HFFc6 (cell line): ENCODE data around the gene POLR2F. TPM values are rescaled to one million over a fixed set of nuclear protein-coding genes. Genes with fewer than 3 reads are reported as not detected.
A peak's percentile ranks its signal among the peaks of the same experiment; 100 is the strongest.
"Not testable (repeated sequence)": the region's sequence is repeated elsewhere in the genome, so short reads cannot be mapped to it uniquely, and the experiment has no call there.

Experiments used
- DNase-seq: peaks from one replicate; pipeline ENCODE4 v3.0.0-alpha.2; 2018
- H3K27ac Mint-ChIP-seq: 2 replicates; pipeline ENCODE4 v1.8.0; 2020; ENCODE audit warnings: mild to moderate bottlenecking, mixed read lengths
- H3K27me3 Mint-ChIP-seq: 2 replicates; pipeline ENCODE4 v1.8.0; 2021; ENCODE audit warnings: mild to moderate bottlenecking, moderate library complexity, mixed read lengths; ENCODE audit not compliant: insufficient read depth
- H3K36me3 Mint-ChIP-seq: 2 replicates; pipeline ENCODE4 v1.8.0; 2021; ENCODE audit warnings: low read depth, mixed read lengths
- H3K4me1 Mint-ChIP-seq: 2 replicates; pipeline ENCODE4 v1.8.0; 2020; ENCODE audit warnings: low read depth, mixed read lengths
- H3K4me3 Mint-ChIP-seq: 2 replicates; pipeline ENCODE4 v1.8.0; 2020; ENCODE audit warnings: mild to moderate bottlenecking, moderate library complexity, mixed read lengths
- H3K9me3 Mint-ChIP-seq: 2 replicates; pipeline ENCODE4 v1.8.0; 2020; ENCODE audit warnings: mild to moderate bottlenecking, mixed read lengths
- total RNA-seq, 6 experiments: library from RNA; stranded (reverse); fragmentation: NEBNext Ultra II Directional; extraction: Animal tissue kit (Norgen Biotek cat#: 25700); gene quantifications; 2 replicates in 1 of 6; 3 replicates in 5 of 6; pipeline ENCODE4 v1.2.3, GENCODE V29; 2021
- TF ChIP-seq, protein P1 (sequence below): fragments of 200-600 bp; sonication (generic); IDR thresholded peaks from 2 replicates; pipeline ENCODE4 v1.5.0; 2021; ENCODE audit warnings: antibody characterized with exemption, mild to moderate bottlenecking

POLR2F gene
- total RNA-seq, 6 experiments from 2014 or later = 91.6 to 130 (median 107) TPM

DNA sequence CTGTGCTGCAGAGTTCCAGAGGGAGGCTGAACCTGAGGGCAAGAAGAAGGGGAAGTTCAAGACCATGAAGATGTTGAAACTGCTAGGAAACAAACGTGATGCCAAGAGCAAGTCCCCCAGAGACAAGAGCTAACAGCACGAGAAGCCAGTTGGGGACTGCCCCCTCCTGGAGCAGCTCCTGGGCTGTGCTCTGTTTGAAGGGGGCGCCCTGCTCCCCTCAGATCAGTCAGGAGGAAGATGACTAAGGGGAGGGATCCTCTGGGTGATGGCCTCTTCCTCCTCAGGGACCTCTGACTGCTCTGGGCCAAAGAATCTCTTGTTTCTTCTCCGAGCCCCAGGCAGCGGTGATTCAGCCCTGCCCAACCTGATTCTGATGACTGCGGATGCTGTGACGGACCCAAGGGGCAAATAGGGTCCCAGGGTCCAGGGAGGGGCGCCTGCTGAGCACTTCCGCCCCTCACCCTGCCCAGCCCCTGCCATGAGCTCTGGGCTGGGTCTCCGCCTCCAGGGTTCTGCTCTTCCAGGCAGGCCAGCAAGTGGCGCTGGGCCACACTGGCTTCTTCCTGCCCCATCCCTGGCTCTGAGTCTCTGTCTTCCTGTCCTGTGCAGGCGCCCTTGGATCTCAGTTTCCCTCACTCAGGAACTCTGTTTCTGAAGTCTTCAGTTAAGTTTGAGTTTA lies 12.7 kb upstream of the POLR2F start:
- Mint-ChIP-seq H3K4me3 (no peak overlapping the region), H3K27me3 (no peaks in the 10 kb centered on the region), H3K4me1 (no peaks in the 10 kb centered on the region), H3K27ac (peak overlapping the region; percentile 54; the same call in 1 of the 2 replicates), H3K36me3 (peaks cover 6% of the 10 kb centered on the region; the same call in 1 of the 2 replicates), H3K9me3 (no peaks in the 10 kb centered on the region)
- TF ChIP-seq, protein P1, sequence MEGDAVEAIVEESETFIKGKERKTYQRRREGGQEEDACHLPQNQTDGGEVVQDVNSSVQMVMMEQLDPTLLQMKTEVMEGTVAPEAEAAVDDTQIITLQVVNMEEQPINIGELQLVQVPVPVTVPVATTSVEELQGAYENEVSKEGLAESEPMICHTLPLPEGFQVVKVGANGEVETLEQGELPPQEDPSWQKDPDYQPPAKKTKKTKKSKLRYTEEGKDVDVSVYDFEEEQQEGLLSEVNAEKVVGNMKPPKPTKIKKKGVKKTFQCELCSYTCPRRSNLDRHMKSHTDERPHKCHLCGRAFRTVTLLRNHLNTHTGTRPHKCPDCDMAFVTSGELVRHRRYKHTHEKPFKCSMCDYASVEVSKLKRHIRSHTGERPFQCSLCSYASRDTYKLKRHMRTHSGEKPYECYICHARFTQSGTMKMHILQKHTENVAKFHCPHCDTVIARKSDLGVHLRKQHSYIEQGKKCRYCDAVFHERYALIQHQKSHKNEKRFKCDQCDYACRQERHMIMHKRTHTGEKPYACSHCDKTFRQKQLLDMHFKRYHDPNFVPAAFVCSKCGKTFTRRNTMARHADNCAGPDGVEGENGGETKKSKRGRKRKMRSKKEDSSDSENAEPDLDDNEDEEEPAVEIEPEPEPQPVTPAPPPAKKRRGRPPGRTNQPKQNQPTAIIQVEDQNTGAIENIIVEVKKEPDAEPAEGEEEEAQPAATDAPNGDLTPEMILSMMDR = no peak
- no peak for DNase-seq

DNA sequence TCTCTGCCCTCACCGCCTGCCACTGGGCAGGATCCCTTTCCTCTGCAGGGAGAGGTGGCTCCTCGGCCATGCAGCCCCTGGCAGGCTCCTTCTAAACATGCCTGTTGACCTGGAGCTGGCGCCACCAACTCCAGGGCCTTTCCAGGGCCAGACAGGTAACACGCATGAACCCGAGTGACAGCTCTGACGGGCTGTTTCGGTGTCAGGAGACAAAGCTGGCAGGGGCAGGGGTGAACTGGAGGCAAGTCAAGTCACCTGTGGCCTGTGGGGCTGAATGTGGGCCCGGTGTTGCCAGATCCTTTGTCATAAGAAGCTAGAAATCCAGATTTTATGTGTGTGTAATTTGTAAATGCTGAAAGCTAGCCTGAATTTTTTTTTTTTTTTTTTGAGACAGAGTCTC lies 11.4 kb upstream of the POLR2F start:
- Mint-ChIP-seq H3K27me3 (no peaks in the 10 kb centered on the region), H3K4me3 (no peak overlapping the region), H3K4me1 (no peaks in the 10 kb centered on the region), H3K36me3 (peaks cover 6% of the 10 kb centered on the region; the same call in 1 of the 2 replicates), H3K9me3 (no peaks in the 10 kb centered on the region), H3K27ac (no peak overlapping the region)
- TF ChIP-seq, protein P1 = no peak
- no peak for DNase-seq

DNA sequence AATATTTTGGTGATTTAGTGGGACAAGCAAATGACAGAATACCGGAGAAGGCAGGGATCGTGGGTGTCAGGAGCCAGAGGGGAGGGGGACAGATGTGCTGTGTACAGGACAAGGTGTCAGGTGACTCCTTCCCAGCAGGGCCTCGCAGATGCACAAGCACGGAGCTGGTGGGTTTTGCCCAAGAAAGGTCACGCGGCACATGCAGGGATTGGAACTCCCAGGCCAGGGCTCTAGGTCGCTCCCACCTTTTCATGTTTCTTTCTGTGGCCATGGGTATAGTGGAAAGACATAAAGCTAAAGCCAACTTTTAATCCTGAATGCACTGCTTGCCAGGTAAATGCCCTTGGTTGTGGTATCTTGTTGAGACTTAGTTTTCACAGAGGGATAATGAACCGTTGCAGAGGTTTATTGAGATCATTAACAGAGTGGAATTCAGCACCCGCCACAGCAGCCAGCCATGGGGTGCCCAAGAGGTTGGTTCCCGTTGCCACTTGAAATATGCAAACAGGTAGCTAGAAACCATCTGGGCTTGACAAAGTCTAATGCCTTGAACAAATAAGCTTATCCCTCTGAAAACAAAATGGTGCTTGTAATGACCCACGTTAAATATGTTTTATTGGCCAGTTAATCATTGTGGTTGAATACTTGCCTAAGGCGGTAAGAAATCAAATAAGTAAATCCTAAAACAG lies 10.2 kb upstream of the POLR2F start:
- no peaks in the 10 kb centered on the region for H3K9me3 Mint-ChIP-seq
- no peak for DNase-seq
- H3K4me3 Mint-ChIP-seq = no peak overlapping the region
- TF ChIP-seq, protein P1 = no peak
- H3K4me1 Mint-ChIP-seq = no peaks in the 10 kb centered on the region
- no peak overlapping the region for H3K27ac Mint-ChIP-seq
- H3K36me3 Mint-ChIP-seq = no peaks in the 10 kb centered on the region
- no peaks in the 10 kb centered on the region for H3K27me3 Mint-ChIP-seq

DNA sequence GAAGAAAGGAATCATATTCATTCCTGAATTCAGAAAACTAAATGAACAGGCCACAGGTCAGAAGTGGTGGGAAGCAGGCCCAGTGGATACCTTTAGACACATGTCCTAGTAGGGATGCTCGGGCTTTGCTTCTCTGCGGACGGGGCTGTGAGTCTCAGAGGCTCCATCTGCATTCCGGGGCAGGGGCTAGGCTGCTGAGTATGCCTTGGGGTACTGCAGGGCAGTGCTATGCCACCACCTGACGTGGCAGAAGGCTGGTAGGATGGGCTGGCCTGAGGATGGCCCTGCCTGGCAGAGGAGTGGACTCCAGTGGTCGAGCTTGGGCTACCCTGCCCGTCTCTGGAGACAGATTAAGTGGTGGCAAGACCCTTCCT lies 9.7 kb upstream of the POLR2F start:
- Mint-ChIP-seq H3K4me1 (no peaks in the 10 kb centered on the region), H3K4me3 (no peak overlapping the region), H3K36me3 (no peaks in the 10 kb centered on the region), H3K27ac (no peak overlapping the region), H3K9me3 (no peaks in the 10 kb centered on the region), H3K27me3 (no peaks in the 10 kb centered on the region)
- TF ChIP-seq, protein P1 = no peak
- DNase-seq = no peak

DNA sequence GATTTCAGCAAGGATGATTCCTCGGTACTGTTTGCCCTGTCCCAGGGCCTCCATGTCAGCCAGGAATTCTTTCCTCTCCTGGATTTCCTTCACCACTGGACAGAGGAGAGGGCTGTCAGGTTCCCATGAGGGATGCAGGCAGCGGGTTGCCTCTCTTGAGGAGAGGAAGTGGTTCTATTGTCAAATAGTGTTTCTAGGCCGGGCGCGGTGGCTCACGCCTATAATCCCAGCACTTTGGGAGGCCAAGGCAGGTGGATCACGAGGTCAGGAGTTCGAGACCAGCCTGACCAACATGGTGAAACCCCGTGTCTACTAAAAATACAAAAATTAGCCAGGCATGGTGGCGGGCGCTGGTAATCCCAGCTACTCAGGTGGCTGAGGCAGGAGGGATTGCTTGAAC lies 9.1 kb upstream of the POLR2F start:
- not testable (repeated sequence) for H3K27me3 Mint-ChIP-seq, H3K4me1 Mint-ChIP-seq, H3K27ac Mint-ChIP-seq, H3K9me3 Mint-ChIP-seq, DNase-seq, H3K4me3 Mint-ChIP-seq, H3K36me3 Mint-ChIP-seq

DNA sequence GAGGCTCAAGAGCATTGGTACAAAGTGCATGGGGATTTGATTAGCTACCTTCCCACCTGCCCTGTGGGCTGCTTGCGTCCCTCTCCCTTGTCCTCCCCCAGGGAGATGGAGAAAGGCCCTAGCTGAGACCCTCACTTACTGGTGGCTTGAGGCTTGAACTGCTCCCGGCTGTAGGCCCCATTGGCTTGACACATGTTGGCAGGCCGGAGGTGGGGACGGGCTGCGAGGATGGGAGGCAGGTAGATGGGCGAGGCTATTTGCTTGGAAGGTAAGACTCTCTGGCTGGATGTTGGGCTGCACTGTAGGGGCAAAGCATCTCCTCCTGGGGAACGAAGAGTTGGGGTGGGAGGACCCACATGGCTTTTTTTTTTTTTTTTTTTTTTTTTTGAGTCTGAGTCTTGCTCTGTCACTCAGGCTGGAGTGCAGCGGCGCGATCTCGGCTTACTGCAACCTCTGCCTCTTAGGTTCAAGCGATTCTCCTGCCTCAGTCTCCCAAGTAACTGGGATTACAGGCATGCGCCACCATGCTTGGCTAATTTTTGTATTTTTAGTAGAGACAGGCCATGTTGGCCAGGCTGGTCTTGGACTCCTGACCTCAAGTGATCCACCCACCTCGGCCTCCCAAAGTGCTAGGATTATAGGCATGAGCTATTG lies 6.2 kb upstream of the POLR2F start:
- DNase-seq = not testable (repeated sequence)

More for the DNA sequence above, 6.2 kb upstream of the POLR2F start:
- H3K4me1 Mint-ChIP-seq, H3K4me3 Mint-ChIP-seq, H3K27me3 Mint-ChIP-seq, H3K36me3 Mint-ChIP-seq, H3K27ac Mint-ChIP-seq, H3K9me3 Mint-ChIP-seq: not testable (repeated sequence)
